GM19468 (cell line): ENCODE measurements around the gene ACP1.

ENCODE experiments used
- ATAC-seq: cut with Tn5 transposase; IDR thresholded peaks from one replicate; pipeline ENCODE4 v1.9.1; 2021; ENCODE audit warnings: mild to moderate bottlenecking, moderate library complexity, moderate number of reproducible peaks; ENCODE audit not compliant: unreplicated experiment; ENCODE audit errors: extremely low read depth

The ACP1 gene

GRCh38 chr2:279366-279765 is 14.6 kb downstream of the ACP1 start:
- no peak for ATAC-seq

- no peak for ATAC-seq
These were observed 15.4 kb downstream of the ACP1 start for GRCh38 chr2:279956-280649.

- no peak for ATAC-seq
These were observed 15.9 kb downstream of the ACP1 start for GRCh38 chr2:280650-281110.

- no peak for ATAC-seq
These were observed 16.6 kb downstream of the ACP1 start for GRCh38 chr2:281381-281780.

- no peak for ATAC-seq
These were observed 17.9 kb downstream of the ACP1 start for GRCh38 chr2:282371-283263.

- ATAC-seq, result no peak
These were observed 19.4 kb downstream of the ACP1 start for GRCh38 chr2:283996-284794.

- no peak for ATAC-seq
These were observed 20.2 kb downstream of the ACP1 start for GRCh38 chr2:284896-285492.

GRCh38 chr2:285531-285930 is 20.8 kb downstream of the ACP1 start:
- no peak for ATAC-seq

- no peak for ATAC-seq
These were observed 21.3 kb downstream of the ACP1 start for GRCh38 chr2:286035-286434.

GRCh38 chr2:286774-287392 is 22.1 kb downstream of the ACP1 start:
- ATAC-seq, result no peak

- no peak for ATAC-seq
These were observed 22.7 kb downstream of the ACP1 start for GRCh38 chr2:287471-287885.

- no peak for ATAC-seq
These were observed 23.4 kb downstream of the ACP1 start, which contains the start of gene ALKAL2 for GRCh38 chr2:287911-288757. Gene ALKAL2 (minus strand): TSS chr2:288091. CDS start chr2:287835, 256 bp downstream.

- ATAC-seq, result no peak
These were observed 24.1 kb downstream of the ACP1 start for GRCh38 chr2:288758-289361.

GRCh38 chr2:289362-290089 is 24.8 kb downstream of the ACP1 start:
- no peak for ATAC-seq

GRCh38 chr2:290090-290722 is 25.5 kb downstream of the ACP1 start:
- no peak for ATAC-seq

- ATAC-seq, result no peak
These were observed 30.3 kb downstream of the ACP1 start for GRCh38 chr2:295090-295489.

GRCh38 chr2:296354-296753 is 31.6 kb downstream of the ACP1 start:
- no peak for ATAC-seq
